ENCODE measurements around the gene MTX3. TPM values are rescaled to one million over a fixed set of nuclear protein-coding genes. Genes with fewer than 3 reads are reported as not detected.
A peak's percentile ranks its signal among the peaks of the same experiment; 100 is the strongest.

MTX3 gene
- total RNA-seq, 2 donors from 2014 or later: 5.3 to 10.7 TPM

- Histone ChIP-seq H3K27me3 (no peaks in the 10 kb centered on the region), H3K4me1 (no peaks in the 10 kb centered on the region), H3K9me3 (no peaks in the 10 kb centered on the region), H3K4me3 (no peak overlapping the region), H3K36me3 (no peaks in the 10 kb centered on the region), H3K27ac (no peak overlapping the region)
- no peak for TF ChIP-seq CTCF (IDR thresholded peaks at IDR 0.05)
- no peak for DNase-seq (ENCODE audit: low spot score)
These were observed 43.5 kb downstream of the MTX3 start for GRCh38 chr5:79947567-79947966.

GRCh38 chr5:79938468-79938867, 52.6 kb downstream of the MTX3 start:
- no peak for TF ChIP-seq CTCF (IDR thresholded peaks at IDR 0.05)
- Histone ChIP-seq H3K27me3 (no peaks in the 10 kb centered on the region), H3K36me3 (no peaks in the 10 kb centered on the region), H3K4me1 (peaks cover 0 to 6% of the 10 kb centered on the region in 2 donors), H3K27ac (no peak overlapping the region), H3K4me3 (no peak overlapping the region), H3K9me3 (no peaks in the 10 kb centered on the region)
- DNase-seq (ENCODE audit: low spot score): no peak

GRCh38 chr5:79936646-79937216, 54.3 kb downstream of the MTX3 start:
- no peak for TF ChIP-seq CTCF (IDR thresholded peaks at IDR 0.05)
- Histone ChIP-seq H3K4me1 (peaks cover 0 to 6% of the 10 kb centered on the region in 2 donors), H3K27ac (no peak overlapping the region), H3K4me3 (no peak overlapping the region), H3K36me3 (no peaks in the 10 kb centered on the region), H3K9me3 (no peaks in the 10 kb centered on the region), H3K27me3 (no peaks in the 10 kb centered on the region)
- DNase-seq (ENCODE audit: low spot score): no peak

- no peak for TF ChIP-seq CTCF (IDR thresholded peaks at IDR 0.05)
- H3K4me3 ChIP-seq: no peak overlapping the region
- H3K27ac ChIP-seq: peak overlapping the region in 1 of 2 donors; percentile 43
- no peaks in the 10 kb centered on the region for H3K9me3 ChIP-seq
- H3K36me3 ChIP-seq: no peaks in the 10 kb centered on the region
- DNase-seq (ENCODE audit: low spot score): no peak
- H3K4me1 ChIP-seq: peaks cover 0 to 6% of the 10 kb centered on the region in 2 donors
- no peaks in the 10 kb centered on the region for H3K27me3 ChIP-seq
These were observed 54.9 kb downstream of the MTX3 start for GRCh38 chr5:79936002-79936645.

GRCh38 chr5:79934681-79935080, 56.4 kb downstream of the MTX3 start:
- no peak for TF ChIP-seq CTCF (IDR thresholded peaks at IDR 0.05)
- H3K27me3 ChIP-seq: no peaks in the 10 kb centered on the region
- H3K4me3 ChIP-seq: no peak overlapping the region
- no peak for DNase-seq (ENCODE audit: low spot score)
- H3K4me1 ChIP-seq: peaks cover 0 to 6% of the 10 kb centered on the region in 2 donors
- H3K27ac ChIP-seq: no peak overlapping the region
- no peaks in the 10 kb centered on the region for H3K36me3 ChIP-seq
- H3K9me3 ChIP-seq: no peaks in the 10 kb centered on the region
